T-helper 2 cell (primary cell): ENCODE results near the gene DSE.

Source experiments
- DNase-seq, 5 experiments: peaks; one replicate each; pipeline versions ENCODE4 v3.0.0 to v3.0.0-alpha.2; 2012 to 2022

DSE gene

GRCh38 chr6:116417661-116418060 lies 46.9 kb downstream of the DSE start:
- no peak for DNase-seq

- no peak for DNase-seq
These were observed 48.5 kb downstream of the DSE start for GRCh38 chr6:116419069-116419786.

- DNase-seq = no peak
These were observed 49.6 kb downstream of the DSE start for GRCh38 chr6:116420341-116420740.

- no peak for DNase-seq
These were observed 51.5 kb downstream of the DSE start for GRCh38 chr6:116422238-116422637.

- DNase-seq = no peak
These were observed 53.3 kb downstream of the DSE start for GRCh38 chr6:116424001-116424400.

GRCh38 chr6:116426551-116426950 lies 55.8 kb downstream of the DSE start:
- no peak for DNase-seq

GRCh38 chr6:116429111-116429510 lies 58.4 kb downstream of the DSE start:
- DNase-seq = no peak

GRCh38 chr6:116430860-116431259 lies 60.1 kb downstream of the DSE start:
- no peak for DNase-seq

GRCh38 chr6:116431964-116432595 lies 61.3 kb downstream of the DSE start:
- DNase-seq = no peak

- no peak for DNase-seq
These were observed 62.5 kb downstream of the DSE start for GRCh38 chr6:116433206-116433712.

- no peak for DNase-seq
These were observed 63.4 kb downstream of the DSE start for GRCh38 chr6:116434056-116434725.

GRCh38 chr6:116436586-116436985 lies 65.8 kb downstream of the DSE start:
- no peak for DNase-seq

GRCh38 chr6:116437656-116438055 lies 66.9 kb downstream of the DSE start:
- no peak for DNase-seq

GRCh38 chr6:116438590-116439448 lies 68.1 kb downstream of the DSE start:
- DNase-seq = no peak

- no peak for DNase-seq
These were observed 68.8 kb downstream of the DSE start for GRCh38 chr6:116439522-116440051.

- DNase-seq = no peak
These were observed 72.4 kb downstream of the DSE start for GRCh38 chr6:116443105-116443504.

GRCh38 chr6:116444092-116444491 lies 73.3 kb downstream of the DSE start:
- peak in 1 of 5 experiments; percentile 41 for DNase-seq

- no peak for DNase-seq
These were observed 73.8 kb downstream of the DSE start for GRCh38 chr6:116444575-116444974.

- peak in 1 of 5 experiments; percentile 23 for DNase-seq
These were observed 74.4 kb downstream of the DSE start for GRCh38 chr6:116445102-116445501.

- no peak for DNase-seq
These were observed 75.7 kb downstream of the DSE start for GRCh38 chr6:116446399-116446798.

- DNase-seq = no peak
These were observed 76.3 kb downstream of the DSE start for GRCh38 chr6:116447052-116447451.

- peak in 1 of 5 experiments; percentile 4 for DNase-seq
These were observed 76.8 kb downstream of the DSE start for GRCh38 chr6:116447496-116448011.
